Neutrophil (primary cell): ENCODE data around the gene NRF1.

Experiments
- H3K27ac ChIP-seq: fragments of 200-600 bp; sonication (generic); 2 replicates; pipeline ENCODE4 v1.5.1; 2016; ENCODE audit warnings: mild to moderate bottlenecking, moderate library complexity
- H3K27me3 ChIP-seq: fragments of 200-600 bp; sonication (generic); 2 replicates; pipeline ENCODE4 v1.6.0; 2016; ENCODE audit warnings: mild to moderate bottlenecking
- H3K36me3 ChIP-seq: fragments of 200-600 bp; sonication (generic); 2 replicates; pipeline ENCODE4 v1.5.1; 2017
- H3K4me1 ChIP-seq, 2 experiments: fragments of 200-600 bp in 1 of 2; sonication (generic) in 1 of 2; 1 replicate in 1 of 2; 2 replicates in 1 of 2; pipeline versions ENCODE4 v1.5.1 to v1.6.1; 2013 to 2016; ENCODE audit warnings: low read depth in 1 of 2, low read length in 1 of 2, mild to moderate bottlenecking in 1 of 2, moderate library complexity in 1 of 2; ENCODE audit not compliant: control insufficient read depth in 1 of 2, insufficient read depth in 1 of 2
- H3K4me3 ChIP-seq, 2 experiments: fragments of 200-600 bp in 1 of 2; sonication (generic) in 1 of 2; 1 replicate in 1 of 2; 2 replicates in 1 of 2; pipeline ENCODE4 v1.5.1; 2013 to 2016; ENCODE audit warnings: low read depth in 1 of 2, low read length in 1 of 2, mild to moderate bottlenecking in 1 of 2, moderate library complexity in 1 of 2
- H3K9me3 ChIP-seq: fragments of 200-600 bp; sonication (generic); 2 replicates; pipeline ENCODE4 v1.5.1; 2016
- CTCF ChIP-seq: fragments of 200-600 bp; sonication (generic); IDR thresholded peaks from 2 replicates; pipeline ENCODE4 v1.5.1; 2016; ENCODE audit warnings: antibody characterized with exemption

NRF1 gene

DNA sequence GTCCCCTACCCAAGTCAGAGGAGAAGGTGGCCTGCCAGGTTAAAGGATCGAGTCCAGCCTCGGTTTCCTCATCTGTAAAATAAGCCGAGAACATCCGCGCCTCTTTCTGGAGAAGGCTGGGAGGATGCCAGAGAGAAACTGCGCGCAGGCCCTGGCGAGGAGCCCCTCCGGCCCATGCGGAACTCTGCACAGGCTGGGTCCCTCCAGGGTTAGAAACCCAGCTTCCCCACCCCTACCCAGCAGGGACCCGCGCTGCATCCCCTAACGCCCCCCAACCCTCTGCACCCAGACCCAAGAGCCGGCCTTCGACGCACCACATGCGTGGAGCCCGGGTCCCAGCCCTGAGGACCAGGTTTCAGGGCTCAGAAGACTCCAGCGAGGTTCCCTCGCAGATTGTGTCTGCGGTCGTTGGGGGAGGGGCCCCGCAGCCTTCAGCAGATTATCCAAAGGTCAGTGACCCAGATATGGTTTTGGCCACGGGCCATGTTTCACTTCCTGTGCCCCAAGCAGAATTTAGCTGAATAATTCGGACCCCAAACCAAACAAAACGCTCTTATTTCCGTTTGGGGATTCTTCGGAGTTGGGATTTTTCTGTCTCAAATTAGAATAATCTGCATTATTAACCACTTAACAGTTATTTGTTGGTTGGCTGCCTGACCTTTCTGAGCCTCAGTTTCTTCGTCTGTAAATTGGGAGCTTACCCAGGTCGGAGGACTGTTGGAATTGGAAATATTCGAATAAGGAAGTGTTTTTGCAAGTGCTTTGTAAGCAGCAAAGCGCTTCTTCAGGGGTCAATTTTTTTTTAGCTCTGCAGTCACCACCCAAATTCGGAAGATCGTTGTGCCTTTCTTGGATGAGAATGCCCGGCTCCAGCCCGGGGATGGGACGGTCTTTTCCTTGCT, 173.5 kb downstream of the NRF1 start:
- H3K4me3 ChIP-seq = no peak overlapping the region
- H3K36me3 ChIP-seq = no peaks in the 10 kb centered on the region
- TF ChIP-seq CTCF = no peak
- no peak overlapping the region for H3K27ac ChIP-seq
- H3K27me3 ChIP-seq = peaks cover 100% of the 10 kb centered on the region
- no peaks in the 10 kb centered on the region for H3K9me3 ChIP-seq
- peaks cover 48% of the 10 kb centered on the region in 2 experiments for H3K4me1 ChIP-seq

- no peak for TF ChIP-seq CTCF
- Histone ChIP-seq H3K4me3 (no peak overlapping the region), H3K36me3 (no peaks in the 10 kb centered on the region), H3K9me3 (no peaks in the 10 kb centered on the region), H3K27ac (no peak overlapping the region), H3K27me3 (peaks cover 100% of the 10 kb centered on the region), H3K4me1 (peaks cover 39 to 42% of the 10 kb centered on the region in 2 experiments)
Observed at GRCh38 chr7:129785685-129786514, 174.4 kb downstream of the NRF1 start.

DNA sequence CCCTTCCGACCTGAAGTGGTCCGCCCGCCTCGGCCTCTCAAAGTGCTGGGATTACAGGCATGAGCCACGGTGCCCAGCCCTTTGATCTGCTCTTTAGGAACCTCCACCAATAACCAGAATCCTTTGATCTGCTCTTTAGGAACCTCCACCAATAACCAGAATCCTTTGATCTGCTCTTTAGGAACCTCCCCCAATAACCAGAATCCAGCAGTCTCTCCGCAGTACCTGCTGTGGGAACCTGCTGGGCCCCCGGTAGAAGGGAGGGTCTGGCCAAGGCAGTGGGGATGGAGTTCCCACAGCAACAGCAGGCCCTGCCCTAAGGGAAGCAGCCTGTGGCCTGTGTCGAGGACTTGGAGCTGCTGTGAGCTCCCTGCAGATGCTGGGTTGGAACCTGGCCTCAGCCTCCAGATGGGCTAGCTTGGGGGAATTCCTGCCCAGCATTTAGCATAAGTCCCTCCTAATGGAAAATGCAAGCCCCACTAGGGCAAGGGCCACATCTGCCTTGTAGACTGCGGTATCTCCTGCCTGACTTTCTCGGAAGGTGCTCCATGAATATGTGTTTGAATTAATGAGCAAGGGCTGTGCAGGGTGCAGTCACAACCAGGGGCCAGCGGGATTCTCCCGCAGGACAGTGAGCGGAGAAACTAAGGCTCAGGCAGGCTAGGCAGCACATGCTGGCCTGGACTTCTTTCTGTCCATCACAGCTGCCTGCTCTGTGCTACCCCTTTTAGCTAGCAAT, 175.5 kb downstream of the NRF1 start:
- Histone ChIP-seq H3K9me3 (no peaks in the 10 kb centered on the region), H3K36me3 (no peaks in the 10 kb centered on the region), H3K4me3 (no peak overlapping the region), H3K27ac (no peak overlapping the region), H3K27me3 (peaks cover 100% of the 10 kb centered on the region), H3K4me1 (peaks cover 28 to 31% of the 10 kb centered on the region in 2 experiments)
- TF ChIP-seq CTCF = no peak

DNA sequence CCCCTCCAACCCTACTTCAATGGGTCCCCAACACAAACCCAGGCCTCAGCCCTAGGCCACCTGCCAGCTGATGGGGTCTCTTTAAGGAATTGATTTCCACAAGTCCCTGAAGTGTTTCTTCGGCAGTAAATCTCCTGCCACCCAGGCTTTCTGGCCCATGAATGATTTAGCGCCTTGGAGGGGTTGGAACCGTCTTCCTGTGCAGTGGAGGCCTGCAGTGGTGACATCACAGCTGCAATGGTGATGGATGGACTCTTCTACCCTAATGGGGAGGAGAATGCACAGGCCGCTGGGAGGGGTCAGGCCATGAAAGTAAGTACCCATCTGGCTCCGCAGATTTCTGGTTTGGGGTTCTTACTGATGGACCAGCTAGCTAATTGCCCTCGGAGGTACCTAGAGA, 177.5 kb downstream of the NRF1 start:
- no peak for TF ChIP-seq CTCF
- Histone ChIP-seq H3K4me3 (no peak overlapping the region), H3K27me3 (peaks cover 96% of the 10 kb centered on the region)

DNA sequence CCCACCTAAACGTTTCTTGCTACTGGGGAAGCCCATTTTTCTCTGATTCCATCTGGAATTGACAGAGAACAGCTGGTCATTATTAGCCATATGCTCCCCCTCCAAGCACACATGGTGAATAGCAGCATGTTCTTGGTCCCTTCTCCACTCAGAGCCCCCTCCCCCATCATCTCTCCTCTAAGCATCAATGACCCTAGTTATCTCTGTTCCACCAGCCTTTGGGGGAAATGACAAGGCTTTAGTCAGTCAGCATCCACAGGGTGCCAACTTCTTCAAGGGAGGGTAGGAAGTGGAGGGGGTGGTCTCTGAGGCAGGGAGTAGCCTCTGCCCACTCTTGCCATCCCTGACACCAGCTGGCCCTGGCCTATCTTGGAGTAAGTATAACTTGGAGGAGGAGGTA, 178.1 kb downstream of the NRF1 start:
- TF ChIP-seq CTCF = no peak
- Histone ChIP-seq H3K4me3 (no peak overlapping the region), H3K9me3 (no peaks in the 10 kb centered on the region), H3K27me3 (peaks cover 90% of the 10 kb centered on the region), H3K27ac (no peak overlapping the region), H3K4me1 (peaks cover 12% of the 10 kb centered on the region in 2 experiments), H3K36me3 (no peaks in the 10 kb centered on the region)

More for the DNA sequence above, 177.5 kb downstream of the NRF1 start:
- H3K4me1 ChIP-seq = peaks cover 12 to 14% of the 10 kb centered on the region in 2 experiments
- H3K36me3 ChIP-seq = no peaks in the 10 kb centered on the region
- no peaks in the 10 kb centered on the region for H3K9me3 ChIP-seq
- H3K27ac ChIP-seq = no peak overlapping the region
